T-helper 2 cell treated with Interferon-gamma antibody and Interleukin-4, amounts not matched to agents 100 ng/mL and 5 ng/mL, for 36 hours (primary cell): ENCODE measurements around the gene VPREB3. TPM values are rescaled to one million over a fixed set of nuclear protein-coding genes. Genes with fewer than 3 reads are reported as not detected.

ENCODE experiments used
- intact Hi-C: fragments of 100-400 bp; cut with micrococcal nuclease; formaldehyde crosslinking; loops from one replicate; pipeline ENCODE4 v1.15.1; 2023
- total RNA-seq: library from RNA; stranded (reverse); gene quantifications from 2 replicates; pipeline ENCODE4 v1.2.3, GENCODE V29; 2022

Gene VPREB3, protein sequence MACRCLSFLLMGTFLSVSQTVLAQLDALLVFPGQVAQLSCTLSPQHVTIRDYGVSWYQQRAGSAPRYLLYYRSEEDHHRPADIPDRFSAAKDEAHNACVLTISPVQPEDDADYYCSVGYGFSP
- total RNA-seq: not detected in 2 replicates

DNA sequence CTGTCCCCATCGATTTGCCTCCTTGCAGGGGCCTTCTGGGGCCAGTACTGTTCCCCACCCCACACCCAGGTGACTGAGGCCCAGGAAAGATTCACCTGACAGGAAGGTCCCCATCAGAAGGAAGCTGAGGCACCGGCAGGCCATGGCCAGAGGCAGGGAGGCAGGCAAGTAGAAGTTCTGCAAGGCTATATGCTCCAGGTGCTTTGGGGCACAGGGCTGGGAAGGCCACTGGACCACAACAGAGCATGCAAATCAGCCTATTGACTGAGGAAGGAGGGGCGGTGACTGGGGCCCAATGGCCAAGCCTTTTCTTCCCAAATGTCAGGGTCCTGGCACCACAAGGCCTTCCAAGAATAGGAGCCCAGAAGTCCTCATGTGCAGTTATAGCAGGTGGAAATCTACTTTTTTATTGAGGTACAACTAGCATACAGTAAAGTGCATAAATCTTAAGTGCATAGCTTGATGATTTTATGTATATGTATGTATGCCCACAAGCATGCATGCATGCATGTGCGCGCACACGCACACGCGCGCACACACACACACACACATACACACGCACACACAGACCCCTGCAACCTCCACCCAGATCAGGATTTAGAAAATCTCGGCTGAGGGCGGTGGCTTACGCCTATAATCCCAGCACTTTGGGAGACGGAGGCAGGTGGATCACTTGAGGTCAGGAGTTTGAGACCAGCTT is at the start of gene VPREB3:
TSS of gene VPREB3 (minus strand) at position 206 of the 700 bp plus-strand sequence. CDS start at position 144, 62 bp downstream.
- intact Hi-C loops: no loop called here

DNA sequence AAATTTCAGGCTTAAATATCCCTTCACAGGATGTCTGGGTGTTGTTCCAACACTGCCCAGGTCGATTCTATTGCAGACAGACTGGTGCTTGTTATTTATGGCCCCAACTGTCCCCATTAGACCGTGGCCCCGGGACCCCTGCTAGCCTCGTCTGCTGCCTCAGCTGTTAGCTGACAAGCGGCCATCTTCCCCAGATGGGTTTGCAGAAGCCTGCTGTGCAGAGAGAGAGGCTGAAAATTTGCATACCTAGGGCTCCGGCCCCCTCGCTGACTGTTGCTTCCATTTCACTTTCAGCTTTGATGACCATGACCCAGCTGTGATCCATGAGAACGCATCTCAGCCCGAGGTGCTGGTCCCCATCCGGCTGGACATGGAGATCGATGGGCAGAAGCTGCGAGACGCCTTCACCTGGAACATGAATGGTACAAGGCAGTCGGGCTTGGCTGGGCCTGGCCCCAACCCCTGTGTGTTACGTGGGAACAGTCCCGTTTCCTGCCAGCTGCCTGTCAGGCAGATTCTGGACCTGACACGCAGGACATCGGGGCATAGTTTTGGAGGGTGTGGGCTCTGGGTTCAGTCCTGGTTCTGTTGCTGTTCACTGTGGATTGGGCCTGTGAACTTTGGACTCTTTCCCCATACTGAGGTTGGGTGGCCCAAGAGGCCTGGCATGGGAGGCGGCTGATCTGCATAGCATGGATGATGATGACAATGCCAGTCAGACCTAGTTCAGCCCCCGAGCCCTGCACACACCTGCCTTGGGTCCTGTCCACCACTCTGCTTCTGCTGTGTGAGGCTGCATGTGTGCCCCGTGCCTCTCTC is 49.0 kb upstream of the VPREB3 start:
- intact Hi-C loops: no loop called here

DNA sequence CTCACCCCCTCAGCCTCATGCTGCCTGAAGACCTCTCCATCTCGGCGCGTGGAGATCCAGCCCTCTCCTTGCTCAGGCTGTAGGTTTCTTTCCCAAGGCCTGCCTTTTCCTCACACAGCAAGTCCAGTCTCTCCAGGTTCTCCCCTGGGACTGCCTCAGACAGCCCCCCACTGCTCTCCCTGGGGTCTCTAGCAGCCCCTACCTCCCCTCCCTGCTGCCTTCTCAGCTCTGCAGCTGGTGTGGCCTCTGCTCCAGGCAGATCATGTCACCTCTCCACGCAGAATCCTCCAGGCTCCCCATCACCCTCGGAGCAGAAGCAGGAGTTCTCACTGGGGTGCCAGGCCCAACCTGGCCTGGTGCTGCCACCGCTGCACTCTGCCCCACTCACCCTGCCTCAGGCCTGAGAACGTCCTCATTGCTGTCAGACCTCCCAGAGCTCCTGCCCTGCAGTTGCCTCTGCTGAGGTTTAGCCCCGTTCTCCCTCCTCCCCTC is 47.7 kb upstream of the VPREB3 start:
- intact Hi-C loops: no loop called here

DNA sequence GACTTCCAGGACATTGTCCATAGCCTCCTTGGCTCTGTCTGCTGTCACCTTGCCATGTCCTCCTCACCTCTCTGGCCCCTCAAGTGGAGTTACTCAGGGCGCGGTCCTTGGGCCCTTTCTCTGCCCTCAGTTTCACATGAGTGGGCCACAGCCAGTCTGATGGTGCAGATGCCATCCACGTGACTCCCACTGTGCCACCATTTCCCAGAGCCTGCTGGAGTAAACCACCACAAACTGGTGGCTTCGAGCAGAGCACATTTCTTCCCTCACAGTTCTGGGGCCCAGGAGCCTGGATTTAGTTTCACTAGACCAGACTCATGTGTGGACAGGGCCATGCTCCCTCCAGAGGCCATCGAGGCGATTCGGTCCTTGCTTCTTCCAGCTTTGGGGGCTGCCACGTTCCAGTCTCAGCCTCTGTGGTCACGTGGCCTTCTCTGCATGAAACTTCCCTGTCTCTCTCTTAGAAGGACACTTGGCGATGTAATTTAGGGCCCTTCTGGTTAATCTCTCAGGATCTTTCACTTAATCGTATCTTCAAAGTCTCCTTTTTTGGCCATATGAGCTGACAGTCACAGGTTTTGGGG is 47.1 kb upstream of the VPREB3 start:
- intact Hi-C loops: no loop called here

DNA sequence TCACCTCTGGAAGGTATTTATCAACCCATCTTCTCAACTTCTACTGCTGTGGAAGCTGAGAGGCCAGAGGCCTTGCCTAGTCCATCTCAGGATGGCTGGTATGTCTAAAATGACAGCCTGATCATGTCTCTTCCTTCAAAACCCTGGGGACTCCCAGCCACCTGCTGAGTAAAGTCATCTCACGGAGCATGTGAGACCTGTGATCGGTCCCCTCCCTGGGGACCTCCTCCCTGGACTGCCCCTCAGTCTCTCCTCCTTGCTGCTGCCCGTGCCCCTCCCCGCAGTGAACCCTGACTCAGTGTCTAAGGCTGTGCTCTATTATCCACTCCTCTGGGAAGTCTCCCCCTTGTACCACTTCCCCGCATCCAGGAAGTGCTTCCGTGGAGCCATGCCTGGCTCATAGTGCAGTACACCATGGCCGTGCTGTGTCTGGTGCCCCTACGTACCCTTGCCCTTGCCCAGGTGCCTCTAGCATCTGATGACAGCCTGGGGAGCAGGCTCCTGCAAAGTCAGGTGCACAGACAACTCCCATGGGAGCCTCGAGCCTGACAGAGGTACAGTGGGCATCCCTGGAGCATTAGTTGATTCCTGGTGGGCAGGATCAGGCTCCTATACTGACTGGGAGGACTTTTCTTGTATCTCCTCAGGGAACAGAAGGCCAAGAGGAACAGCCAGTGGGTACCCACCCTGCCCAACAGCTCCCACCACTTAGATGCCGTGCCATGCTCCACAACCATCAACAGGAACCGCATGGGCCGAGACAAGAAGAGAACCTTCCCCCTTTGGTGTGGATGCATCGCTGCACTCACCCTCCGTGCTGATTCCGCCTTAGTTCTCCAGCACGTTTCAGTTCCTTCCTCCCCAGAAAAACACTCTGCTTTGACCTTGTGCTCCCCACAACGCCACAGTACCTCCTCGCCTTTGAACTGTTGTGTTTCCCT is 46.3 kb upstream of the VPREB3 start:
- intact Hi-C loops: no loop called here

DNA sequence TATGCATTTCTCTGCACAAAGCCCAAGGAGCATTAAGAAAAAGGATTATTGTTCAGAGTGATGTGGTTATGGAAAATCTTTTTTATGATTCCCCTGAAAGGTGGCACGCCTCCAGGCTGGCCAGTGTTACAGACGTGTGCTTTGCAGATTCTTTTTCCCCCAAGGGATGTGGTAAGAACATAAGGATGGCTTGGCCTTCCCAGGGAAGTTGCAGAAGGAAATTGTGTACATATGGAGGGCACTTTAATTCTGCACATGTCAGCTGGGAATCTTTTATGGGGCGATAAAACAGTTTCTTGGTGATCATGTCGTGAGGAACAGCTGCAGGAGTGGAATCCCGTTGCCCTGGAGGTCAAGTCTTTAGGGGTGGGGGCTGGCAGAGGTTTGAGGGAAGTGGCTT is 42.2 kb upstream of the VPREB3 start:
- intact Hi-C loops: no loop called here

DNA sequence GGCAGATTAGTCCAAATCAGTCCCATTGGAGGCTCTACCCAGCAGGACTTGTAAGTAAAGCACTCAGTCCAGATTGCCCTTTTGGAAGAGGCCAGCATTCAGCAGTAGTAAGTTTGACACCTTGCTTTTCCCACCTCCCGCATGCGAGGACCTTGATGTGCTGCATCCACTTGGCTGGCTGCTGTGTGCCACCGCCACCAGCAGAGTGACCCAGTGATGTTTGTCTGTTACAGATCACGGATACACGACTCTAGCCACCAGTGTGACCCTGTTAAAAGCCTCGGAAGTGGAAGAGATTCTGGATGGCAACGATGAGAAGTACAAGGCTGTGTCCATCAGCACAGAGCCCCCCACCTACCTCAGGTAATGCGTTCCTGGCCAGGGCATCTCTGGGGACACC is 39.1 kb upstream of the VPREB3 start:
- intact Hi-C loops: no loop called here

DNA sequence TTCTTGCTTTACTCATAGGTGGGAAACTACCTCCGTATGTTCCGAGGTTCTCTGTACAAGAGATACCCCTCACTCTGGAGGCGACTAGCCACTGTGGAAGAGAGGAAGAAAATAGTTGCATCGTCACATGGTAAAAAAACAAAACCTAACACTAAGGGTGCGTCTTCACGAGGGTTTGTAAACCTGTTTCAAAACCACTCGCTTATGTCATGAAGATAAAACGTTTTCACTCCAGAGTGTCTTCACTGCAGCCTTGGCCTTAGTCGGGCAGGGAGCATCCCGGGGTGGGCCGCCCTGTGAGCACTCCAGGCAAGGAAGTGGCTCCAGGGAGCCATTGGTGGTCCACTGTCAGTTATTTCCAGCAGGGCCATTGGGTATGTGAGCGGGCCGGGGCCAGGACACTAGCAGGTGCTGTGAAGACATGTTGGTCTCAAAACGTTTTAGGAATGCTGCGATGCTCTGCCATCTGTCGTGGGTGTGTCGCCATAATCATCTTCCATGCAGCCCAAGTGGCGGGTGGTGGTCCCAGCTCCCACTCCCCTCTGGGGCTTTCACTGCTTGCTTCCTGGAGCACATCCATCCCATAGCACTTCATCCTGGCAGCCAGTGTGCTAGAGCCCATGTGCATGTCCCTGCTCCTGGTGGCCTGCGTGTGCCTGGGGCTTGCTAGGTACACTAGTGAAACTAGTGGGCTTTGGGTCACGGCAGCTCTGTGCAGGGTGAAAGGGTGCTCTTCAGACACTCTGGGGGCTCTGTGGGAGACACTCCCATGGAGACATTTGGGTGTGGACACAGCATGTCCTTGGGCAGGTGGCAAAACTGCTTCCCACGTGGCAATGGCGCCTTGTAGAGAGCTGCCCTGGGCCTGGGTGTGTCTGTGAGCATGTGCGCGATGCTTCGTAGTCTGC is 37.8 kb upstream of the VPREB3 start:
- intact Hi-C loops: no loop called here

DNA sequence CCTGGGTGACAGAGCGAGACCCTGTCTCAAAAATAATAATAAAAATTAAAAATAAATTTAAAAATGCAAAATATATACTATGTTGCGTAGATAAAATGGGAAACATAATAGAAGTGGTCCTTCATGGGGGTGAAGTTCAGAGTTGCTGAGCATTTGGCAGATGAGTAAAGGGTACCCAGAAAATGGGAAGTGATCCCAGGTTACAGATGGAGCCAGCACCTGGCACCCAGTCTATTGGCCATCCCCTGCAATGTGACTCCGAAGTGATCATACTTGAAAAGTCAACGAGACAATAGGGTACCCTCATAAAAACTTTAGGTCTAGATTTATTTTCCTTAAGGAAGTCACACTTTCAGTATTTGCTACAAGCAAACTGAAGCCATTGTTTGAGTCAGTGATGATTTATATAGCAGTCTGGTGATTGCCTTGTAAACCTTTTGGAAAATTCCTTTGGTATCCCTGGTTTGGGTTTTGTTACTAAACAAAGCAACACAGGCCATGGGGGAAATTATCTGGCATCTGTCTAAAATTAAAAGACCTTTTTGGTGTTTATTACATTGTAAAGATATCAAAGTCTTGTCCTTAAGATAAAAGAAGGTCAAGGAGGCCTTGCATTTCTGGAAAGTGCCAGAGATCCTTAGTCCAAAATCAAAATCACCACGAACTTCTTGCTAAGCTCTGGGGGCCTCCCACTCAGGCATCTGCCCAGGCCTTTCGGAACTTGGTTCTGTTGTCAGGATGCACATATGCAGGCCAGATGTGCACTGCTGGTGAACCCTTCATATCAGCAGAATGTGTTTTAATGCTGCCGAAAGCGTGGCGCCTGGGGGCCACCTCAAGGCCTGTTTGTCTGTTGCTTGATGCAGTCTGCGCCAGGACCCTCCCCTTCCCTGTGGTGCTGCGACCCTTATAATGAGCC is 36.9 kb upstream of the VPREB3 start:
- intact Hi-C loops: no loop called here

DNA sequence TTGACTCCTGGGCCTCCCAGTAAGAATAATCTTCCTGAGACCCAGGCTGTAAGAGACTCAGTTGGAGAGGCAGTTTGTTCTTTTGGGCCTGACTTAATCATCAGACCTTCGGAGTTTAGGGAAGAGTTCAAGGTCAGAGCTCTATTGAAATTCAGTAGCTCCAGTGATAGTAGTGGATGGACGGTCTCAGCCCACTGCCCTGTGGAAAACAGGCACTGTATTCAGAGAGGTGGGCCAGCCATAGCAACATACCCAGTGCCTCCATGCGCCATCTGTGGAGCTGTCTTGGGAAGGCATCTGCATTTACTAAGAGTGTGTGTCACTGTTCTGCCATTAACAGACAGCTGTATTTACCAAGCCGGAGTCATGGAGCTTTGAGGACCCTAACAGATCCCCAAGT is 35.4 kb upstream of the VPREB3 start:
- intact Hi-C loops: no loop called here

DNA sequence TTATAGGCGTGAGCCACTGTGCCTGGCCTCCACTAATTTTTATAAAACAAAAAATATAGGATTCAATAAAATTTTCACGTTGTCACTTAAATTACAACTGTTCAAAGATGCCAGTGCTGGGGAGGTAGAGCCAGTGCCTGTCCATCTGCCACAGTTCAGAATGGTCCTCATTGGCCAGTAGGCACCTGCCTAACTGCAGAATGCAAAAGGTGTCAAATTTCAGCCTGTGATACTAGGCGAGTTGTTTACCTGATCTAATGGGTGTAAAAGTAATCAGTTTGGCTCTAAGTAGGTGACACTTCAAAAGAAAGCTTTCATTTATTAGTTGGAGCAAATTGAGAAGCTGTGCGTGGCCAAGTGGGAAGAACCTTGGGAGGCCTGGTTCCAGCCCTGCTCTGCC is 34.9 kb upstream of the VPREB3 start:
- intact Hi-C loops: no loop called here

DNA sequence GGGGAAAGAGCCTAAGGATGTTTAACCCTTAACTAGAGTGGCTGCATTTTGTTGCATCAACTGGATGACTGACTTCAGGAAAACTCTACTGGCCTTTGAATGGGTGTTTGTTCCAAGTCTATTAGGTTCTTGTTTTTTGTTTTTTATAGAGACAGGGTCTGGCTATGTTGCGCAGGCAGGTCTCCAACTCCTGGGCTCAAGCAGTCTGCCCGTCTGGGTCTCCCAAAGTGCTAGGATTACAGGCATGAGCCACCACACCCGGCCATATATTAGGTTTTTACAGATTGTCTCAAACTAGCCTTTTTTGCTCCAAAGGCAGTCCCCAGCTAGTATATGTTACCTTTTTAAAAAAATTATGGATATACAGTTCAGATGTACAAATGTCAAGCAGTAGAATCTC is 33.7 kb upstream of the VPREB3 start:
- intact Hi-C loops: loop anchor here (1.0 to 2.0 kb wide), 4 partner anchors 20 to 223 kb away; partner anchors contain the start of genes CABIN1, DERL3 and MIF

DNA sequence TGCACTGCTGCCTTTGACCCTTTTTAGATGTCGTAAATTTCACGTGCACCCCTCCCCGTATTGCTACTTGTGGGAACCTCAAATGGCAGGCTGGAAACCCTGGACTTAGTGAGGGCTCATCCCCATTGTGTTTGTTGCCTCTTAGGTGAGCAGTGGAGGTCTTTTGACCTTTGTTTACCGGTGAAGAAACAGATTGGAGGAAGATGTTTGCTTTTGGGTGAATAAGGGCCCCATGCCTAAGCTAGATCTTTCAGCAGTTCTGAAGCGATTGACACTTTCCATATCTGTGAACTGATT is 33.3 kb upstream of the VPREB3 start:
- intact Hi-C loops: loop anchor here (1.0 to 2.0 kb wide), 4 partner anchors 19 to 223 kb away; partner anchors contain the start of genes CABIN1, DERL3 and MIF

DNA sequence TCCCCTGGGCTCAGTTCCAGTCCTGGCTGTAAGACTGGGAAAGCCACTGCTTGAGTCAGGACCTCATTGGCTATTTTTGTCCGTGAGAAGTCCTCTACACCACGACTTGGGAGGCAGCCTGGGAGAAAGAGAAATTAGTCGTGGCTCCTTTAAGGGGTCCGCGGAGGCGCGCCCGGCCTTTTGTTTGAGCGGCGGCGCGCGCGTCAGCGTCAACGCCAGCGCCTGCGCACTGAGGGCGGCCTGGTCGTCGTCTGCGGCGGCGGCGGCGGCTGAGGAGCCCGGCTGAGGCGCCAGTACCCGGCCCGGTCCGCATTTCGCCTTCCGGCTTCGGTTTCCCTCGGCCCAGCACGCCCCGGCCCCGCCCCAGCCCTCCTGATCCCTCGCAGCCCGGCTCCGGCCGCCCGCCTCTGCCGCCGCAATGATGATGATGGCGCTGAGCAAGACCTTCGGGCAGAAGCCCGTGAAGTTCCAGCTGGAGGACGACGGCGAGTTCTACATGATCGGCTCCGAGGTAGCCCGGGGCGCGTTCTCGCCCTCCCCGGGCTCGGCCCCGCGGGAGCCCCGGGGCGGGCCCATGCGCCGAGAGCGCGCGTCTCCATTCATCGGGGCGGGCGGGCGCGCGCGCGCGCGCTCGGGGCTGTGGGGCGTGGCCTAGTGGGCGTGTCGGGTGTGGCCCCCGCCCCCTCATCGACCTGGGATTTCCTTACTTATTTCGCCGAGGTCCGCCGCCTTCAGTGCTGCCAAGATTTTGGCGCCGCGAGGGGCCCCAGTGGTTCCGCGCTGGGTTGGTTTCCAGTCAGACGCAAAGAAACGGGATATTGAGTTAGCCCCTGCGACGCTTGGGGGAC is 32.8 kb upstream of the VPREB3 start, which contains the start of gene SMARCB1:
TSS of gene SMARCB1 (plus strand) at position 215 of the 848 bp plus-strand sequence. CDS start at position 419, 204 bp downstream.
- intact Hi-C loops: loop anchor here (1.0 to 2.0 kb wide), 6 partner anchors 15 to 224 kb away; partner anchors contain the start of genes CABIN1, DERL3, MIF and MMP11

DNA sequence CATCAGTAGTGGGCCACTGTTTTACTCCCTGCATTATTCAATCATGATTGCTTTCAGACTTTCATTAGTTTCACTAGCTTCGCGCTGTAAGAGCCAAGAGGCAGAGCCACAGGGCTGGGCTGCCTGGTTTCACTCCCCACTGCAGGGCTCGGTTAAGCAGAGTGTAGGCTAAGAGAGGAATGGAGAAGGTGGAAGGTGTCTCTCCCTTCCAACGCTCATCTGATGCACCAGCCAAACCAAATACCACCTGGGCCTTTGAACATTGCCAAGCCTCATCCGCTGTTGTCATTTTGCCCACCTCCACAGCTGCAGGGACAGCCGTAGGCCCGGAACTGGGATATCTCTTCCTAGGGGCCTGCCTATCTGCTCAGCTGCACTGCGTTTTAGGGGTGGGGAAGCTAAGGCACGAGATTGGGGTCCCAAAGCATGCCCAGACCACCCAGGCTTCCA is 32.1 kb upstream of the VPREB3 start:
- intact Hi-C loops: loop anchor here (1.0 to 2.0 kb wide), 3 partner anchors 14 to 225 kb away; partner anchors contain the start of genes CABIN1 and MMP11

DNA sequence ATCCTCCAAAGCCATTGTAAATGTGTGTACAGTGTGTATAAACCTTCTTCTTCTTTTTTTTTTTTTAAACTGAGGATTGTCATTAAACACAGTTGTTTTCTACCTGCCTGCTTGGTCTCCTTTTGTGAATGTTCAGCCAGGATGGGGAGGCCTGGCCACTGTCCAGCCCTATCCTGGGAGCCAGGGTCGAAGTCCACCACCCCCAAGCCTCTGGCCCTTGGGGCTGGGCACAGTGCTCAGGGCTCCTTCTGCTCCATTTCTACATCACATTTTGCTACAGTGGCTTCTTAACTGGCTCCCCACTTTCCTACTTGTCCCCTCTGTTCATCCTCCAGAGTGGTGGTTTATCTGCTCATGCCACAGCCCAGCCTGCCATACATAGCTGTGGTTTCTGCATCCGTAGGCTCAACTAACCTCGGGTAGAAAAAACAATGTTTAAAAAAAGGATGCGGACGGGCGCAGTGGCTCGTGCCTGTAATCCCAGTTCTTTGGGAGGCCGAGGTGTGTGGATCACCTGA is 30.0 kb upstream of the VPREB3 start:
- intact Hi-C loops: no loop called here
